MG63 (cell line): ENCODE results near the gene SNX10. TPM values are rescaled to one million over a fixed set of nuclear protein-coding genes. Genes with fewer than 3 reads are reported as not detected.
A peak's percentile ranks its signal among the peaks of the same experiment; 100 is the strongest.
"Not testable (repeated sequence)": the region's sequence is repeated elsewhere in the genome, so short reads cannot be mapped to it uniquely, and the experiment has no call there.

Experiments used
- DNase-seq: peaks from one replicate; pipeline ENCODE4 v3.0.0-alpha.2; 2020
- H3K27me3 ChIP-seq: fragments of 250-450 bp; sonication (Bioruptor Pico); 2 replicates; pipeline ENCODE4 v1.5.1; 2020; ENCODE audit warnings: mild to moderate bottlenecking, moderate library complexity
- H3K36me3 ChIP-seq: fragments of 250-450 bp; sonication (Bioruptor Pico); 2 replicates; pipeline ENCODE4 v1.5.1; 2020; ENCODE audit warnings: mild to moderate bottlenecking, moderate library complexity
- H3K4me3 ChIP-seq: fragments of 250-450 bp; sonication (Bioruptor Pico); 2 replicates; pipeline ENCODE4 v1.5.1; 2020; ENCODE audit warnings: mild to moderate bottlenecking, moderate library complexity
- H3K9me3 ChIP-seq: fragments of 250-450 bp; sonication (Bioruptor Pico); 2 replicates; pipeline ENCODE4 v1.5.1; 2020; ENCODE audit warnings: mild to moderate bottlenecking, moderate library complexity
- total RNA-seq: library from RNA; depleted of rRNA; stranded (reverse); fragments of >200 nt; shearing (Covaris generic); gene quantifications from 2 replicates; pipeline ENCODE4 v1.2.3, GENCODE V29; 2014; ENCODE audit warnings: low replicate concordance; rRNA removed

The SNX10 gene, protein sequence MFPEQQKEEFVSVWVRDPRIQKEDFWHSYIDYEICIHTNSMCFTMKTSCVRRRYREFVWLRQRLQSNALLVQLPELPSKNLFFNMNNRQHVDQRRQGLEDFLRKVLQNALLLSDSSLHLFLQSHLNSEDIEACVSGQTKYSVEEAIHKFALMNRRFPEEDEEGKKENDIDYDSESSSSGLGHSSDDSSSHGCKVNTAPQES
- 3.0 and 4.4 TPM in 2 replicates for total RNA-seq

DNA sequence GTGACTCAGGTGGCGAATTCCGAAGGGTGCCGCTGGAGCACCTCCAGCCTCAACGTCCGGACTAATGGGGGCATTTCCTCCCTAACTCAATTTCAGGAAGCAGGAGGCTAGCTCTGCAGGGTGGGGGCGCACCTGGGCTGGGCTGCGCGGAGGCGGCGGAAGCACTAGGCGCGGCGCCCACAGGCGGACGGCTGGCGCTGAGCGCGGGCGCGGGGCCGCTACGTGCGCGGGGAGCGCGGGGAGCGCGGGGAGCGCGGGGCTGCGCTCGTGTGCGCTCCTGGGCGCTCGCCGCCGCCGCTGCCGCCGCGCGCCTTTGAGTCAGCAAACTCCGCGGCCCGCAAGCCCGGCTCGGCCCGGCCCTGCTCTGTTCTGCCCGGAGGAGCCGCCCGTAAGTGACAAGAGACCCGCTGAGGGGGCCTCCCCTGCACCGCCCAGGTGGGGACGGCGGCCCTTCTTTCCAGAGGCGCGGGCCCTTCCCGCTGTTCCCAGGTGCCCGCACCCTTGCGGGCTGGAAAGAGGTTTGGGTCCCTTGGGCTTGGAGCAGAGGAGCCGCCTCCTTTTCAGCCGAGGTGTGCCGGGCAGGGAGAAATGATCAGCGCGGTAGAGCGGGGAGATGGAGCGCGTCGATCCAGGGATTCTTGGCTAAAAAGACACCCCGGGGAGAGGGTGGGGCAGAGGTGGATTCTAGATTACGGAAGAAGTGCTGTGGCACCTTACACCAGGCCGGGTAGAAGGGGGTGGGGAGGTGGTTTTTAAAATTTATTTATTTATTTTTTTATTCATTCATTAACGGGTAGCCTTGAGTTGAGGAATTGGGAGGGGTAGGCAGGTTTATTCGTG is at the start of gene SNX10:
SNX10 (plus strand) TSS at position 164 of the 840 bp plus-strand sequence. CDS start 54,581 bp downstream, outside the sequence.
- Histone ChIP-seq H3K9me3 (no peaks in the 10 kb centered on the region), H3K4me3 (peak within 1 kb of the TSS; percentile 57), H3K27me3 (no peaks in the 10 kb centered on the region), H3K36me3 (no peaks in the 10 kb centered on the region)
- DNase-seq: peak; percentile 46

GRCh38 chr7:26245150-26245549 is 46.5 kb upstream of the SNX10 start:
- Histone ChIP-seq H3K9me3 (no peaks in the 10 kb centered on the region), H3K27me3 (no peaks in the 10 kb centered on the region), H3K4me3 (no peak overlapping the region), H3K36me3 (no peaks in the 10 kb centered on the region)
- DNase-seq: no peak

- DNase-seq: no peak
- no peaks in the 10 kb centered on the region for H3K27me3 ChIP-seq
- H3K4me3 ChIP-seq: no peak overlapping the region
- H3K9me3 ChIP-seq: no peaks in the 10 kb centered on the region
- no peaks in the 10 kb centered on the region for H3K36me3 ChIP-seq
Observed at GRCh38 chr7:26250239-26250638, 41.4 kb upstream of the SNX10 start.

GRCh38 chr7:26261866-26262265 is 29.8 kb upstream of the SNX10 start:
- not testable (repeated sequence) for DNase-seq, H3K4me3 ChIP-seq, H3K9me3 ChIP-seq, H3K36me3 ChIP-seq, H3K27me3 ChIP-seq

GRCh38 chr7:26265065-26265464 is 26.6 kb upstream of the SNX10 start:
- peak; percentile 12 for DNase-seq
- H3K9me3 ChIP-seq: no peaks in the 10 kb centered on the region
- H3K4me3 ChIP-seq: no peak overlapping the region
- no peaks in the 10 kb centered on the region for H3K36me3 ChIP-seq
- no peaks in the 10 kb centered on the region for H3K27me3 ChIP-seq

- H3K27me3 ChIP-seq: no peaks in the 10 kb centered on the region
- no peak for DNase-seq
- H3K36me3 ChIP-seq: no peaks in the 10 kb centered on the region
- no peak overlapping the region for H3K4me3 ChIP-seq
- H3K9me3 ChIP-seq: no peaks in the 10 kb centered on the region
Observed at GRCh38 chr7:26265499-26266075, 26.1 kb upstream of the SNX10 start.

GRCh38 chr7:26267601-26268166 is 24.0 kb upstream of the SNX10 start:
- no peak for DNase-seq
- Histone ChIP-seq H3K9me3 (no peaks in the 10 kb centered on the region), H3K4me3 (no peak overlapping the region), H3K36me3 (no peaks in the 10 kb centered on the region), H3K27me3 (no peaks in the 10 kb centered on the region)

DNA sequence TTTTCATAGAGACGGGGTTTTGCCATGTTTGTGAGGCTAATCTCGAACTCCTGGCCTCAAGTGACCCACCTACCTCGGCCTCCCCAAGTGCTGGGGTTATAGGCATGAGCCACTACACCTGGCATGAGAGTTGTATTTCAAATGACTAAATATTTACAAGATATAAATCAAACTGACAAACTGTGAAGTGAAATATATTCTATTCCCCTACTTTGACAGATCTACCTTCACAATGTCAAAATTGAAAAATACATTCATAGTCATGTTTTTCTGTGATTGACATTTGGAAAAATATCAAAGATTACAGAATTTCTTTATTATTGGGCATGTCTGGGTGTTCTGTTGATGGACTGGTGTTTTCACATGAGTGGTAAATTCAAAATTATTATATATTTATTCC is 16.4 kb upstream of the SNX10 start:
- H3K27me3 ChIP-seq: no peaks in the 10 kb centered on the region
- no peak overlapping the region for H3K4me3 ChIP-seq
- DNase-seq: no peak
- no peaks in the 10 kb centered on the region for H3K36me3 ChIP-seq
- H3K9me3 ChIP-seq: no peaks in the 10 kb centered on the region

DNA sequence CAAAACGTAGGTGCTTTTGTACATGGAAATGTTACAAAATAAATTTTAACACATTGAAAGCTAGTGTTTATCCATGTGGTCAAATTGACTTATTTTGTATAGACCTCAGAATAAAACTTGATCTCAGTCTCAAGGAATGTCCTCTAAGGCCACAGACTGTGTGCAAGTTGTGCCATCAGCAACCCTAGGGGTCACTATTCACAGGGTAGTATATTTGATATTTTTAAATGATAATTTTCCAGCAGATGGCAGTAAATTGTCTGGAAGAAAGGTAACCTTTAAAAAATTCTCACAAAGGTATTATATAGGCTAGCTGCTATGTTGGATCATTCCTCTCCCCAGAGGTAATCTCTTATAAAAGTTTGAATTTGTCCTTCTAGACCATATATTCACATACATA is 12.9 kb upstream of the SNX10 start:
- peak; percentile 5 for DNase-seq
- Histone ChIP-seq H3K9me3 (no peaks in the 10 kb centered on the region), H3K27me3 (no peaks in the 10 kb centered on the region), H3K4me3 (no peak overlapping the region), H3K36me3 (no peaks in the 10 kb centered on the region)

GRCh38 chr7:26279405-26279804 is 12.3 kb upstream of the SNX10 start:
- Histone ChIP-seq H3K36me3 (no peaks in the 10 kb centered on the region), H3K27me3 (no peaks in the 10 kb centered on the region), H3K4me3 (no peak overlapping the region), H3K9me3 (no peaks in the 10 kb centered on the region)
- DNase-seq: no peak

DNA sequence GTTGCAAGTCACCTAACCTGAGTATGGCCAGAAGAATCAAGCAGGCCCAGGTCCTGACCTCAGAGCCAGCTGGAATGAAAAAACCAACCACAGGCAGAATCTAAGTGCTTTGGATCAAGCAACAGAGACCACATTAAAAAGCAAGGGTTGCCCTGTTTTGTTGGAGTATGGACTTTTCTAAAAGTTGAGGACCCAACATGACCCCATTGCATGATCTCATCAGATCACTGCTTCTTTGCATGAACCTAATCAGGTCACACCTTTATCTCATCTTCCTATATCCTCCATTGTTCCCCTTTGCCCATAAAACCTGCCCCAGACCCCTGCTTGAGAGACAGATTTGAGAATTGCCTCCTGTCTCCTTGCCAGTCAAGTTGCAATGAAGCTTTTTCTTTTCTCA is 11.6 kb upstream of the SNX10 start:
- no peak overlapping the region for H3K4me3 ChIP-seq
- no peaks in the 10 kb centered on the region for H3K9me3 ChIP-seq
- no peaks in the 10 kb centered on the region for H3K36me3 ChIP-seq
- no peak for DNase-seq
- no peaks in the 10 kb centered on the region for H3K27me3 ChIP-seq

GRCh38 chr7:26280723-26281122 is 10.9 kb upstream of the SNX10 start:
- Histone ChIP-seq H3K9me3 (no peaks in the 10 kb centered on the region), H3K4me3 (no peak overlapping the region), H3K36me3 (no peaks in the 10 kb centered on the region), H3K27me3 (no peaks in the 10 kb centered on the region)
- DNase-seq: no peak

DNA sequence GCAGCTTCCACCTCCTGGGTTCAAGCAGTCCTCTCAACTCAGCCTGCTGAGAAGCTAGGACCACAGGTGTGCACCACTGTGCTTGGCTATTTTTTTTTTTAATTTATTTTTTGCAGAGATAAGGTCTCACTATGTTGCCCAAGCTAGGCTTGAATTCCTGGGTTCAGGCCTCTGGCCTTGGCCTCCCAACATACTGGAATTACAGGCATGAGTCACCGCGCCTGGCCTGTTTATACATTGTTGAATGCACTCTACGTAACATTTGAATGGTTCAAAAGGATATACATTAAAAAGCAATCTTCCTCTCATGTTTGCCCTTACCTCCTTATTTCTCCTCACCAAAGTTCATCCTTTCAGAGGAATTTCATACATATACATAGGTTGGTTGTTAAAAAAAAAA is 7.2 kb upstream of the SNX10 start:
- no peak overlapping the region for H3K4me3 ChIP-seq
- H3K27me3 ChIP-seq: no peaks in the 10 kb centered on the region
- DNase-seq: no peak
- H3K9me3 ChIP-seq: no peaks in the 10 kb centered on the region
- H3K36me3 ChIP-seq: no peaks in the 10 kb centered on the region

- no peaks in the 10 kb centered on the region for H3K27me3 ChIP-seq
- no peaks in the 10 kb centered on the region for H3K36me3 ChIP-seq
- H3K9me3 ChIP-seq: no peaks in the 10 kb centered on the region
- no peak for DNase-seq
- no peak overlapping the region for H3K4me3 ChIP-seq
Observed at GRCh38 chr7:26284995-26285632, 6.5 kb upstream of the SNX10 start.

- Histone ChIP-seq H3K27me3 (no peaks in the 10 kb centered on the region), H3K4me3 (no peak overlapping the region), H3K9me3 (no peaks in the 10 kb centered on the region), H3K36me3 (no peaks in the 10 kb centered on the region)
- DNase-seq: no peak
Observed at GRCh38 chr7:26286157-26286556, 5.5 kb upstream of the SNX10 start.

DNA sequence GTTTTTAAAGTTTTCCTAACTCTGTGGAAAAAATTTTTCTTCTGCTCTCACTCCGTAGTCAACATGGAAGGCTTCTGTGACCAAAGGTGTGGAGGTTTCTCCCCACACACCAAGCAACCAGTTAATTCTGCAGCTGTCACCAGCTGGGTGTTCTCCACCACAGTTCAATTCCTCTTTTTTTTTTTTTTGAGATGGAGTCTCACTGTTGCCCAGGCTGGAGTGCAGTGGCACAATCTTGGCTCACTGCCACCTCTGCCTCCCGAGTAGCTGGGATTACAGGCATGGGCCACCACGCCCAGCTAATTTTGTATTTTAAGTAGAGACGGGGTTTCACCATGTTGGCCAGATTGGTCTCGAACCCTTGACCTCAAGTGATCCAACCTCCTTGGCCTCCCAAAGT is 3.5 kb upstream of the SNX10 start:
- not testable (repeated sequence) for H3K36me3 ChIP-seq, DNase-seq, H3K9me3 ChIP-seq, H3K4me3 ChIP-seq, H3K27me3 ChIP-seq

DNA sequence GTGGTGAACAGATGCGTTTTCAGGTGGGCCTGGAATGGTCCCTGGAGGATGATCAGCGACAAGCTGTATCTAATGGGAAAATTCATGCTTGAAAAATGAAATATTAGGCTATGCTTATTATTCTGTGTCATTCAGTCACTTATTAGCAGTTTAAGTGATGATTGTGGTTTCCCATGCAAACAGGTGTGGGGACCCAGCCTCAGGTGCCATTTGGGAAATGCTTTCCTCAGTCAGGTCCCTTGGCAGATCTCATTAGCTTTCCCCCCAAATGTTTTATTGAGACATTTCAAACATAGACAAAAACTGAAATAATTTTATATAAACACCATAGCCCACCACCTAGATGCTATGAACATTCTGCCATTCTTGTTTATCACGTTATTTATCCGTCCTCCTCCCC is 411 bp upstream of the SNX10 start:
- Histone ChIP-seq H3K36me3 (no peaks in the 10 kb centered on the region), H3K4me3 (peak overlapping the region; percentile 57)
- no peak for DNase-seq

More for the DNA sequence above, 411 bp upstream of the SNX10 start:
- Histone ChIP-seq H3K9me3 (no peaks in the 10 kb centered on the region), H3K27me3 (no peaks in the 10 kb centered on the region)
